Suprapubic skin (tissue), 4 donors: ENCODE results near the gene SAP25.

Source experiments
- EP300 ChIP-seq: sonication (generic); formaldehyde crosslinking; IDR thresholded peaks from one replicate; pipeline ENCODE4 v1.6.1; 2017; ENCODE audit warnings: antibody characterized with exemption
- POLR2AphosphoS5 ChIP-seq, 3 donors: sonication (generic); formaldehyde crosslinking; IDR thresholded peaks; one replicate each; pipeline ENCODE4 v1.6.1; 2017; ENCODE audit warnings: antibody characterized with exemption in 3 of 3
- TF ChIP-seq, protein P1 (sequence below), 2 donors: fragments of 200-600 bp in 1 of 2; fragments of 450-650 bp in 1 of 2; sonication (generic) in 1 of 2; IDR thresholded peaks; one replicate each; pipeline ENCODE4 v1.5.1; 2016 to 2019; ENCODE audit warnings: antibody characterized with exemption in 2 of 2, mild to moderate bottlenecking in 1 of 2, moderate library complexity in 1 of 2

DNA sequence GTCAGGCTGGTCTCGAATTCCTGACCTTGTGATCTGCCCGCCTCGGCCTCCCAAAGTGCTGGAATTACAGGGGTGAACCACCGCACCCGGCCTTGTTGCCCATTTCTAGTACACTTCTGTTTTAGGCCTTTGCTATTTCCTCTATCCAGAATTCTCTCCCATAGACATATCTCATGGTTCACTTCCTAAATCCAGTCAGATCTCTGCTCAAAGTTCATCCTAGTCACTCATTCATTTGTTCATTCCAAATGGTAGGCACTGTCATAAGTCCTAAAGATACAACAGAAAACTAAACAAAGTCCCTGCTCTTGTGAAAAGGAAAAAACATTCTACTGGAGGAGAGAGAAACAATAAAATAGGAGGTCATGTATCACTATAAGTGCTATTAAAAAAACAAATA lies 36.3 kb upstream of the SAP25 start:
- TF ChIP-seq, protein P1, sequence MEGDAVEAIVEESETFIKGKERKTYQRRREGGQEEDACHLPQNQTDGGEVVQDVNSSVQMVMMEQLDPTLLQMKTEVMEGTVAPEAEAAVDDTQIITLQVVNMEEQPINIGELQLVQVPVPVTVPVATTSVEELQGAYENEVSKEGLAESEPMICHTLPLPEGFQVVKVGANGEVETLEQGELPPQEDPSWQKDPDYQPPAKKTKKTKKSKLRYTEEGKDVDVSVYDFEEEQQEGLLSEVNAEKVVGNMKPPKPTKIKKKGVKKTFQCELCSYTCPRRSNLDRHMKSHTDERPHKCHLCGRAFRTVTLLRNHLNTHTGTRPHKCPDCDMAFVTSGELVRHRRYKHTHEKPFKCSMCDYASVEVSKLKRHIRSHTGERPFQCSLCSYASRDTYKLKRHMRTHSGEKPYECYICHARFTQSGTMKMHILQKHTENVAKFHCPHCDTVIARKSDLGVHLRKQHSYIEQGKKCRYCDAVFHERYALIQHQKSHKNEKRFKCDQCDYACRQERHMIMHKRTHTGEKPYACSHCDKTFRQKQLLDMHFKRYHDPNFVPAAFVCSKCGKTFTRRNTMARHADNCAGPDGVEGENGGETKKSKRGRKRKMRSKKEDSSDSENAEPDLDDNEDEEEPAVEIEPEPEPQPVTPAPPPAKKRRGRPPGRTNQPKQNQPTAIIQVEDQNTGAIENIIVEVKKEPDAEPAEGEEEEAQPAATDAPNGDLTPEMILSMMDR (IDR thresholded peaks at IDR 0.05) = no peak
- TF ChIP-seq POLR2AphosphoS5 (IDR thresholded peaks at IDR 0.05) = no peak
- TF ChIP-seq EP300 = no peak
